ENCODE measurements around the gene FCRL5. TPM values are rescaled to one million over a fixed set of nuclear protein-coding genes. Genes with fewer than 3 reads are reported as not detected.

Gene FCRL5
- total and polyA plus RNA-seq, 5 donors = 0.08 to 0.32 (median 0.11) TPM; not detected in 2

GRCh38 chr1:157469752-157470675, 82.3 kb downstream of the FCRL5 start:
- H3K27me3 ChIP-seq (ENCODE audit: control insufficient read depth, insufficient read depth) = no peaks in the 10 kb centered on the region
- no peaks in the 10 kb centered on the region for H3K9me3 ChIP-seq (ENCODE audit: control insufficient read depth, low read length)
- H3K4me3 ChIP-seq (ENCODE audit: low read length) = no peak overlapping the region
- no peak for ATAC-seq
- no peak overlapping the region for H3K27ac ChIP-seq (ENCODE audit: low read length)
- DNase-seq = no peak
- intact Hi-C loops (cut with DNase I) = no loop called here
- H3K4me1 ChIP-seq (ENCODE audit: control insufficient read depth, insufficient read depth, low read length) = no peaks in the 10 kb centered on the region
- 71% methylated on average over 4 of the region's 4 CpGs for WGBS

DNA sequence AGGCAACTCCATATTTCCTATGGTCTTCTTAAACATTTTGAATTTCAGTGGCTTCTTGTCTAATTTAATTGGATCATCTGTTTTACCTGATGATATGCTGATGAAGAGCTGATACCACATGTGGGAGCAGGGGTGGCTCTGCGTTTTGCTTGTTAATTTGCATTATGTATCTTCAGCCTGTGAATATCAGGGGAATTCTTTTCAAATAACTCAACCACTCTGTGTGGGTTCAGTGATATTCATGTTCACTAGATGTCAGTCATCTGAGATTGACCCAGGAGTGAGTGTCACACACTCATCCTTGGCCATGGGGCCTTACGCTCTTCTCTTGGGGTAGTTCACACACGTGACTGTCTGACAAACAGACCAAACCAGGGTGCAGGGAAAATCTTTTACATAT, 83.0 kb downstream of the FCRL5 start:
- Histone ChIP-seq H3K4me3 (ENCODE audit: low read length) (no peak overlapping the region), H3K9me3 (ENCODE audit: control insufficient read depth, low read length) (no peaks in the 10 kb centered on the region), H3K27ac (ENCODE audit: low read length) (no peak overlapping the region), H3K4me1 (ENCODE audit: control insufficient read depth, insufficient read depth, low read length) (no peaks in the 10 kb centered on the region), H3K27me3 (ENCODE audit: control insufficient read depth, insufficient read depth) (no peaks in the 10 kb centered on the region)
- intact Hi-C loops (cut with DNase I) = no loop called here
- 77% methylated on average over 3 of the region's 3 CpGs for WGBS
- ATAC-seq = no peak
- no peak for DNase-seq

DNA sequence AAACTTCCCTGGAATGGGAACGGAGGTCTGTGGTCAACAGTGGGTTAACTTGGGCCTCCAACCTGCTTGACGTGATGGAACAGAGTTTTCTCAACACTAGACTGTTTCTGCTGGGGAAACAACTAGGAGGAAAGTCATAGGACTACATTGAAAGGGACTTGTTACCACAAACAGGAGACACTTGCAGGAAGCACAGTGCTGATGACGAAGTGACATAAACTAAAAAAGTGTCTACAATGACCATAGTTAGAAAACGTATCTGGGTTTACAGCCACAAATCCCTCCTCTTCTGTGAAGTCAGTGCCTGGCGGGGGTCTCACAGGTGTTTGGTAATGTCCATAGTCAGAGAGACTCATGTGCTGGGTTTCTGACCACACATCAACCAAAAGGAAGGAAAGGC, 86.3 kb downstream of the FCRL5 start:
- DNase-seq (no peak), ATAC-seq (no peak)
- no peaks in the 10 kb centered on the region for H3K4me1 ChIP-seq (ENCODE audit: control insufficient read depth, insufficient read depth, low read length)
- H3K4me3 ChIP-seq (ENCODE audit: low read length) = no peak overlapping the region
- no peaks in the 10 kb centered on the region for H3K9me3 ChIP-seq (ENCODE audit: control insufficient read depth, low read length)
- H3K27me3 ChIP-seq (ENCODE audit: control insufficient read depth, insufficient read depth) = no peaks in the 10 kb centered on the region
- no peak overlapping the region for H3K27ac ChIP-seq (ENCODE audit: low read length)
- 66% methylated on average over 5 of the region's 5 CpGs for WGBS
- intact Hi-C loops (cut with DNase I) = no loop called here

Other genes starting within 250 kb of the FCRL5 start
- not detected for gene FCRL4, start 45.6 kb upstream of the FCRL5 start, total RNA-seq
- gene FCRL4, start 45.6 kb upstream of the FCRL5 start, polyA plus RNA-seq = not detected
- gene FCRL3, start 148.3 kb upstream of the FCRL5 start, total RNA-seq = under 1 TPM in 1 of 4 donors, not detected in 3; 0.08 TPM
- gene FCRL3, start 148.3 kb upstream of the FCRL5 start, polyA plus RNA-seq = not detected
- not detected for gene FCRL2, start 224.6 kb upstream of the FCRL5 start, total RNA-seq
- not detected for gene FCRL2, start 224.6 kb upstream of the FCRL5 start, polyA plus RNA-seq

Measured in right cardiac atrium (tissue), 5 donors.